HG03457 (cell line): ENCODE results near the gene CLP1.
"Not testable (repeated sequence)": the region's sequence is repeated elsewhere in the genome, so short reads cannot be mapped to it uniquely, and the experiment has no call there.

Experiments used
- ATAC-seq: cut with Tn5 transposase; IDR thresholded peaks from one replicate; pipeline ENCODE4 v1.9.1; 2021; ENCODE audit warnings: moderate number of reproducible peaks; ENCODE audit not compliant: unreplicated experiment

Gene CLP1

GRCh38 chr11:57640068-57640800 lies 17.3 kb upstream of the CLP1 start:
- ATAC-seq = no peak

DNA sequence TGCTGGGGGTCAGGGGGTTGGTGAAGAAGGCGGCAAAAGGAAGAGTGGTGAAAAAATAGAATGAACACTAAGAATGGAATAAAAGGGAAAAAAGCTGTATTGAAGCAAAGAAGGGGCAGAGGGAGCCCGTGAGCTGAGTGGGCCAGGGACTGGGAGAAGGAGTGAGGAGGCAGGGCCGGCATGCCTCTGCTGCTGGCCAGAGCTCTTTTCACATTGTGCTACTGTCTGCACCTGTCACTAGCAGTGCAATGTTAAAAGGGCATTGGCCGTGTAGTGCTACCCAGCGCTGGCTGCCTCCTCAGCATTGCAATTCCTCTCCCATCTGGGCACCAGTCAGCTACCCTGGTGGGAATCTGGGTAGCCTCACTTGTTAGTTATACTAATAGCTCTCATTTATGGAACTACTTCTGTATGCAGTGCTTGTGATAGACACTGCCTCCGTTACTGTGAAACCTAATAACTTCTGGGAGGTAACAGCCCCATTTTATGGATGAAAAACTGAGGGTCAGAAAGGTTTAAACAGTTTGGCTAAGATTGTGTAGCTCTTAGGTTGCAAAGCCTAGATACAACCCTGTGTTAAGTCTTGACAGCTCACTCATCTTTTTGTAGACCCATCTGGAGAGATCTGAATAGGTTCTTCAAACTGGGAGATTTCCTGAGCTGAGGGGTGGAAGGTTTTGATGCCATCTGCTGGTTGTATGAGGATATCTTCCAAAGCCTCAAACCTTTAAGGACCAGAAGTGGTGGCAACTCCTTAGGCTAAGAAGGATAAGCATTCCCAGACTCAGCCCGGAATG lies 16.4 kb upstream of the CLP1 start:
- ATAC-seq = no peak

GRCh38 chr11:57643802-57644201 lies 13.8 kb upstream of the CLP1 start:
- no peak for ATAC-seq

DNA sequence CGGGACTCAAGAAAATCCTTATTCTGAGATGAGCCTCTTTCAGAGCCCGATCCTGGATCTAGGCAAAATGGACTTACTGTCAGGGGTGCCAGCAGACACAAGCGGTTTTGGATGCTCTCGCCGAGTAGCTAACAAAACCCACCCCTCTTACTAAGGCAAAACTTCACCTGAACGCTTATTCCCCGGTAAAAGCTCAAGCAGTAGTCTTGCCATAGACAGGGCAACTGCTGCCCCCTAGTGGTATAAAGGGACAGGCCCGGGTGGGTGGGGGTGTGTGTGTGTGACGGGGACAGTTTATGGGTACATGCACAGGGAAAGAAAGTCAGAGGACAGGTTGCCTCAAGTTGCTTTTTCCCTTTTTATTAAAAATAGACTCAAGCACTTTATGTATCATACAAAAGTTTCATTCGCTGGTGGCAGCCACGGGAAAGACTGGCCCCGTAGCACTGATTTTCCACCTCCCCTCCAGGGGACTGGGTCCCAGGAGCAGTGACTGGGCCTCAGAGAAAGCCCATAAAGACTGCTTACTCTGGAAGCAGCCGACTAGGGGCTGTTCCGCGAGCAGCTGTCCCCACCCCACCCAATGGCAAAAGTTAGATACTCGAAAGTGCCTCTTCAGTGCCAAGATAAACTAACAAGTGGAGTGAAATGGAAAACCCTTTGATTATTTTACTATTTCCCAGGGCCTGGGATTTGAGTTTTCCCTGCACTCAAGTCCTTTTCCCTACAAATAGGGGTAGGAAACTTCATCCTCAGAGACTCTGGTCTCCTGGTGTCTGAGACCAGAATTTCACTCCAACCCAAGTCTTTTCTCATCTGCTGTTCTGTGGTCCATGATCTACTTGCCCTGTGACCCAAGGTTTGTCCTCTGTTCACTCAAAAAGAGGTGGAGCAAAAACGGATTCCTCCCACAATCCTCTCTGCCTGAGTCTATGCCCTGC lies 12.5 kb upstream of the CLP1 start:
- peak; percentile 39 for ATAC-seq

GRCh38 chr11:57645689-57646085 lies 11.9 kb upstream of the CLP1 start:
- ATAC-seq = no peak

- no peak for ATAC-seq
Observed at GRCh38 chr11:57646194-57646798, 11.3 kb upstream of the CLP1 start.

DNA sequence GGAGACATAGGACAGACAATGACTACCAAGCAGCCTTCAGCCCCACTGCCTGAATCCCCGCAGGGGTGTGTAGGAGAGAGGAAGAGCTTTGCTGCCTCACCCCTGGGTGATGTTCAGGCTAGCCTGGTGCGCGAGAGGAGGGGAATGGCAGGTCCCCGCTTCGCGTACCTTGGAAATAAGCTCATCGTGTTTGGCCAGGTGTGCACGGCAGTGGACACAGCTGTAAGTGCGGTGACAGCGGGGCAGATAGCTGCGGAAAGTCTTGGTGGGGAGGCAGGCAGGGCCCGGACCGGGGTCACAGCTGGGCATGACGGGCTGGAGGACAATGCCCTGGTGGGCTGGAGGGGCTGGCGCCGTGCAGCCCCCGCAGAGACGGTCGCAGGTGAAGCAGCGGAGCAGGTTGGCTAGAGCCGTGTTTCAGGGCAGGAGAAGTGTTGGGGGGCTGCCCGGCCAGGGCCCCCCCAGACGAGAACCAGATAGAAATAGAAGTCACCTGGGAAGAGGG lies 10.7 kb upstream of the CLP1 start:
- no peak for ATAC-seq

DNA sequence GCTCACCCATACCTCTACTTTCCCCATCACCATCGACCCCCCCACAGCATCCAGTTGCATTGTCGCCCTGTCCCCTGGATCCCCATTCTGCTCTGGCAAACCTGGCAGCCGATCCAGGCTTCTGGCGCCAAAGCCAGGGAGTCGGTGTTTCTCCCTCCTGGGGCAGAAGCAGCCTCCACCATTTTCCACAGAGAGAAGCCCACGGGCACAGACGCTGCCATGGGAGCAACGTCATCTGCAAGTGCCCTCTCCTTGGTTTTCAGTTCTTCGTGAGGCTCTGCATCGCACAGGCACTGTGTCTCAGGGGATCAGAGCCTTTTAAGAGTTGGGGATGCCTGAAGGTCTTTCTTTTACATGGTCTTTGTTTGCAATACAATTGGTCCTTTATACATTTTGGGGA lies 10.2 kb upstream of the CLP1 start:
- ATAC-seq = no peak

DNA sequence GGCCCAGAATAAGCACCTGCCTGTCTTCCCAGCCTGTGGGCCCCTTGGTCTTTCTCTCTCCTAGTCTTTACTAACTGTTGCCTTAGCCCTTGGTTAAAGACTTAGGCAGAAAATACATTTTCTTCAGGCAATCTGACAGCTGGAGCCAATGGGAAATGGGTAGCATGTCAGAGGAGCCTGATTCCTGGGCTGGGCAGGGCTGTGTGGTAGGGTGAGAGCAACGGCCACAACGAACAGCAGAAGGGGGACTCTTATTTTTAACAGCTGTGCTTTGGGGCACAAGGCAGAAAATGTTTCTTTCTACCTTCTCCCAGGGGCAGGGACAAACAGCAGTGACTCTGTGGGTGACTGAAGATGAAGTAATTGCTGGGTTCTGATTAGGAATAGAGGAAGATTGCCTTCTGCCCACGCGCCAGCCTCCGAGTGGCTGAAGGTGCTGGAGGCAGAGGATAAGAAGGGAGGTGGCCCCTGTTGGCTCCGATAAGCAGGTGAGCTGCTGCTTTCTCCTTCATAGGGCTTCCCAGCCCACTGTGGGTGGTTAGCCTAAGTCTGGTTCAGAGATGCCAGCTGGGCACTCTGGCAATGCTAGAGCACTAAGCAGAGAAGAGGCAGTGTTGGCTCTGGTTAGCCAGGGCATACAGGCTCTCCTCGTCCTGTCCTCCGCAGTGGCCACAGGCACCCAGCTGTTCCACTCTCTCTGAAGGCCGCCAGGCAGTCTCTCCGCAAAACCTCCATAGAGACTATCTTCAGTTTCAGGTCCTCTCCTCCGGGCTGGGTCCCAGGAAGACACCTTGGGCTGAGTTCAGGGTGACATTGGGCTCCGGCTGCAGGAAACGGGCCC lies 9.4 kb upstream of the CLP1 start:
- ATAC-seq = no peak

- no peak for ATAC-seq
Observed at GRCh38 chr11:57648801-57649735, 8.5 kb upstream of the CLP1 start.

GRCh38 chr11:57649826-57650738 lies 7.5 kb upstream of the CLP1 start, which contains the start of gene YPEL4:
TSS of gene YPEL4 (minus strand) at chr11:57649912. CDS start at chr11:57647107, 2,805 bp downstream.
- ATAC-seq = no peak

- ATAC-seq = no peak
Observed at GRCh38 chr11:57650739-57651090, 6.8 kb upstream of the CLP1 start.

- ATAC-seq = no peak
Observed at GRCh38 chr11:57651408-57651807, 6.2 kb upstream of the CLP1 start.

DNA sequence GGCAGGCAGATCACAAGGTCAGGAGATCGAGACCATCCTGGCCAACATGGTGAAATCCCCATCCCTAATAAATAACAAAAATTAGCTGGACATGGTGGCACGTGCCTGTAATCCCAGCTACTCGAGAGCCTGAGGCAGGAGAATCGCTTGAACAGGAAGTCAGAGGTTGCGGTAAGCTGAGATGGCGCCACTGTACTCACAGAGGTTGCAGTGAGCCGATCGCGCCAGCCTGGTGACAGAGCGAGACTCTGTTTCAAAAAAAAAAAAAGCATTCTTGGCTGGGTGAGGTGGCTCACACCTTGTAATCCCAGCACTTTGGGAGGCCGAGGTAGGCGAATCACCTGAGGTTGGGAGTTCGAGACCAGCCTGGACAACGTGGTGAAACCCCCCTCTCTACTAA lies 5.3 kb upstream of the CLP1 start:
- ATAC-seq = not testable (repeated sequence)

- ATAC-seq = no peak
Observed at GRCh38 chr11:57652662-57653061, 4.9 kb upstream of the CLP1 start.

DNA sequence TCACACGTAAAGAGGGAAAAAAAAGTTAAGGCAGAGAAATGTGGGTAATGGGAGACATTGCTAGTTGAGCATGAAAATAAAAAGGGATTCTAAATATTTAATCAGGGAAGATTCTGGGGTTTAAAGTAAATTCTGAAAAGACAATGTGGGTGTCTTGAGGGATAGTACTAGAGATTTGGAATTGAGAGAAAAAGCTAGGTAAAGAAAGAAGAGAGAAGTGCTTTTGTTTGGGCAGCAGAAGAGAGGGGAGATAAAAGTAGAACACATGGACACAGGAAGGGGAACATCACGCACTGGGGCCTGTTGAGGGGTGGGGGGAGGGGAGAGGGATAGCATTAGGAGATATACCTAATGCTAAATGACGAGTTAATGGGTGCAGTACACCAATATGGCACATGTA lies 4.4 kb upstream of the CLP1 start:
- ATAC-seq = no peak

- ATAC-seq = no peak
Observed at GRCh38 chr11:57656885-57657193, 723 bp upstream of the CLP1 start.

- ATAC-seq = no peak
Observed at GRCh38 chr11:57658023-57658361, 430 bp downstream of the CLP1 start.
